Keratinocyte (primary cell): ENCODE results near the gene ALLC. TPM values are rescaled to one million over a fixed set of nuclear protein-coding genes. Genes with fewer than 3 reads are reported as not detected.

Experiments
- DNase-seq: peaks from one replicate; pipeline ENCODE4 v3.0.0-alpha.2; 2011; ENCODE audit warnings: low read depth, missing footprints, low spot score
- FAIRE-seq: peaks from 2 replicates; lab custom pipeline; 2011; peaks lifted over from hg19 to GRCh38; lab: Jason Lieb, UNC
- H2AFZ ChIP-seq: 2 replicates; pipeline ENCODE4 v1.6.0; 2012; ENCODE audit warnings: low read length, control low read depth, inconsistent platforms; ENCODE audit not compliant: control insufficient read depth
- H3K27ac ChIP-seq: 2 replicates; pipeline ENCODE4 v1.5.1; 2011; ENCODE audit warnings: low read length; ENCODE audit not compliant: control insufficient read depth, insufficient read depth
- H3K27me3 ChIP-seq: 3 replicates; pipeline ENCODE4 v1.6.0; 2011; ENCODE audit warnings: low read length; ENCODE audit not compliant: control insufficient read depth, insufficient read depth; ENCODE audit errors: extremely low read depth
- H3K36me3 ChIP-seq, 2 experiments: 2 replicates in 1 of 2; 3 replicates in 1 of 2; pipeline ENCODE4 v1.5.1; 2011; ENCODE audit warnings: low read length in 2 of 2, mild to moderate bottlenecking in 1 of 2; ENCODE audit not compliant: control insufficient read depth in 2 of 2, insufficient read depth in 2 of 2; ENCODE audit errors: extremely low read depth in 1 of 2
- H3K4me1 ChIP-seq: 3 replicates; pipeline ENCODE4 v1.5.1; 2011; ENCODE audit warnings: low read length; ENCODE audit not compliant: control insufficient read depth, insufficient read depth; ENCODE audit errors: extremely low read depth
- H3K4me2 ChIP-seq: 3 replicates; pipeline ENCODE4 v1.6.0; 2011; ENCODE audit warnings: low read depth, low read length; ENCODE audit not compliant: control insufficient read depth, insufficient read depth; ENCODE audit errors: extremely low read depth
- H3K4me3 ChIP-seq, 3 experiments: fragments of 200-600 bp in 1 of 3; sonication (generic) in 1 of 3; 2 replicates in 2 of 3; 3 replicates in 1 of 3; pipeline ENCODE4 v1.5.1; 2011 to 2016; ENCODE audit warnings: low read length in 3 of 3, mild to moderate bottlenecking in 3 of 3, control low read depth in 2 of 3, inconsistent platforms in 1 of 3, low read depth in 1 of 3, mixed read lengths in 1 of 3, mixed run types in 1 of 3, moderate library complexity in 1 of 3; ENCODE audit not compliant: control insufficient read depth in 2 of 3, insufficient read depth in 2 of 3; ENCODE audit errors: extremely low read depth in 1 of 3
- H3K79me2 ChIP-seq: 2 replicates; pipeline ENCODE4 v1.6.0; 2012; ENCODE audit warnings: low read length; ENCODE audit not compliant: control insufficient read depth, insufficient read depth
- H3K9ac ChIP-seq: 3 replicates; pipeline ENCODE4 v1.6.0; 2011; ENCODE audit warnings: low read length; ENCODE audit not compliant: control insufficient read depth, insufficient read depth; ENCODE audit errors: extremely low read depth
- H3K9me1 ChIP-seq: 3 replicates; pipeline ENCODE4 v1.6.0; 2011; ENCODE audit warnings: low read length; ENCODE audit not compliant: control insufficient read depth, insufficient read depth; ENCODE audit errors: extremely low read depth
- H3K9me3 ChIP-seq: 2 replicates; pipeline ENCODE4 v1.5.1; 2012; ENCODE audit warnings: low read depth, low read length; ENCODE audit not compliant: control insufficient read depth
- H4K20me1 ChIP-seq: 3 replicates; pipeline ENCODE4 v1.6.0; 2011; ENCODE audit warnings: low read length; ENCODE audit not compliant: control insufficient read depth, insufficient read depth; ENCODE audit errors: extremely low read depth
- CTCF ChIP-seq, 3 experiments: IDR thresholded peaks in 1 of 3; conservative IDR thresholded peaks in 1 of 3; optimal IDR thresholded peaks in 1 of 3; 2 replicates in 2 of 3; 3 replicates in 1 of 3; pipeline versions ENCODE3 to v1.5.1; 2011; ENCODE audit warnings: low read length in 3 of 3, mild to moderate bottlenecking in 3 of 3, moderate library complexity in 2 of 3, control low read depth in 1 of 3, inconsistent platforms in 1 of 3; ENCODE audit not compliant: insufficient read depth in 2 of 3; ENCODE audit errors: extremely low read depth in 1 of 3
- EZH2 ChIP-seq: IDR thresholded peaks from one replicate; pipeline ENCODE4 v1.6.1; 2012; ENCODE audit warnings: inconsistent platforms, mild to moderate bottlenecking, low read length, moderate library complexity
- dilution Hi-C: fragments of 300-500 bp; cut with MboI; formaldehyde crosslinking; loops from one replicate; pipeline ENCODE4 v1.7.0; 2020; ENCODE audit warnings: low sequenced_read_pairs; ENCODE audit not compliant: extremely low pct_ligation_motif_present
- polyA plus RNA-seq, 5 experiments: library from polyadenylated mRNA; depleted of rRNA in 3 of 5; stranded (reverse) in 3 of 5; stranded (forward) in 1 of 5; unstranded in 1 of 5; fragments of >200 nt; gene quantifications; 1 replicate in 1 of 5; 2 replicates in 3 of 5; 3 replicates in 1 of 5; pipeline versions ENCODE4 v1.2.1 to v1.2.3, GENCODE V29; 2011 to 2012; ENCODE audit warnings: missing spikeins in 2 of 5, low read depth in 1 of 5, low replicate concordance in 1 of 5

The ALLC gene
- polyA plus RNA-seq, 1 donor (not counting 4 experiments of a cell fraction or from before 2014, with no cell fraction given): not detected

- no peaks in the 10 kb centered on the region for H3K9me3 ChIP-seq
Observed at GRCh38 chr2:3637692-3638455, 20.1 kb upstream of the ALLC start.

GRCh38 chr2:3638456-3638810, 19.6 kb upstream of the ALLC start:
- dilution Hi-C loops: no loop called here
- H3K27ac ChIP-seq: no peak overlapping the region
- FAIRE-seq: no peak

More at GRCh38 chr2:3637692-3638455, 20.1 kb upstream of the ALLC start:
- FAIRE-seq: no peak
- no peaks in the 10 kb centered on the region for H3K9me1 ChIP-seq
- H4K20me1 ChIP-seq: no peaks in the 10 kb centered on the region
- no peak overlapping the region for H3K4me3 ChIP-seq
- no peaks in the 10 kb centered on the region for H3K79me2 ChIP-seq
- H3K4me2 ChIP-seq: no peak overlapping the region
- no peak overlapping the region for H3K9ac ChIP-seq
- H3K36me3 ChIP-seq: no peaks in the 10 kb centered on the region
- no peak overlapping the region for H2AFZ ChIP-seq
- DNase-seq: no peak
- peaks cover 10% of the 10 kb centered on the region for H3K27me3 ChIP-seq
- no peak for TF ChIP-seq CTCF (optimal IDR thresholded peaks at IDR 0.05 in 1 of 3, IDR thresholded peaks at IDR 0.05 in 1 of 3, conservative IDR thresholded peaks at IDR 0.05 in 1 of 3; ENCODE audit: extremely low read depth in 1 of 3, insufficient read depth in 2 of 3, low read length in 3 of 3)
- TF ChIP-seq EZH2: no peak
- dilution Hi-C loops: no loop called here
- H3K4me1 ChIP-seq: peaks cover 11% of the 10 kb centered on the region
- no peak overlapping the region for H3K27ac ChIP-seq

More at GRCh38 chr2:3638456-3638810, 19.6 kb upstream of the ALLC start:
- no peaks in the 10 kb centered on the region for H4K20me1 ChIP-seq
- H3K9ac ChIP-seq: no peak overlapping the region
- H2AFZ ChIP-seq: no peak overlapping the region
- no peaks in the 10 kb centered on the region for H3K36me3 ChIP-seq
- H3K27me3 ChIP-seq: peaks cover 10% of the 10 kb centered on the region
- no peaks in the 10 kb centered on the region for H3K9me1 ChIP-seq
- no peak for DNase-seq
- H3K4me2 ChIP-seq: no peak overlapping the region
- no peaks in the 10 kb centered on the region for H3K79me2 ChIP-seq
- no peaks in the 10 kb centered on the region for H3K9me3 ChIP-seq
- peaks cover 8% of the 10 kb centered on the region for H3K4me1 ChIP-seq
- H3K4me3 ChIP-seq: no peak overlapping the region
- TF ChIP-seq EZH2: no peak
- no peak for TF ChIP-seq CTCF (optimal IDR thresholded peaks at IDR 0.05 in 1 of 3, IDR thresholded peaks at IDR 0.05 in 1 of 3, conservative IDR thresholded peaks at IDR 0.05 in 1 of 3; ENCODE audit: extremely low read depth in 1 of 3, insufficient read depth in 2 of 3, low read length in 3 of 3)
